NCI-H2227 (cell line): Measurements from ENCODE around the gene ELAPOR2.
A peak's percentile ranks its signal among the peaks of the same experiment; 100 is the strongest.
"Not testable (repeated sequence)": the region's sequence is repeated elsewhere in the genome, so short reads cannot be mapped to it uniquely, and the experiment has no call there.

Experiments used
- DNase-seq: peaks from one replicate; lab custom pipeline; 2025; ENCODE audit not compliant: unreplicated experiment; lab: John Stamatoyannopoulos, UW

The ELAPOR2 gene

GRCh38 chr7:87046456-87046855 lies 13.0 kb downstream of the ELAPOR2 start:
- no peak for DNase-seq

GRCh38 chr7:87044713-87045112 lies 14.7 kb downstream of the ELAPOR2 start:
- DNase-seq: not testable (repeated sequence)

- not testable (repeated sequence) for DNase-seq
These were observed 17.9 kb downstream of the ELAPOR2 start for GRCh38 chr7:87041586-87041985.

- peak; percentile 29 for DNase-seq
These were observed 19.7 kb downstream of the ELAPOR2 start for GRCh38 chr7:87039691-87040299.

- no peak for DNase-seq
These were observed 20.3 kb downstream of the ELAPOR2 start for GRCh38 chr7:87038993-87039690.

- DNase-seq: no peak
These were observed 22.5 kb downstream of the ELAPOR2 start for GRCh38 chr7:87036985-87037384.

GRCh38 chr7:87032604-87033339 lies 26.7 kb downstream of the ELAPOR2 start:
- no peak for DNase-seq

GRCh38 chr7:87029078-87029477 lies 30.4 kb downstream of the ELAPOR2 start:
- no peak for DNase-seq

- no peak for DNase-seq
These were observed 30.8 kb downstream of the ELAPOR2 start for GRCh38 chr7:87028636-87029035.

GRCh38 chr7:87027900-87028299 lies 31.6 kb downstream of the ELAPOR2 start:
- no peak for DNase-seq

GRCh38 chr7:87021285-87021684 lies 38.2 kb downstream of the ELAPOR2 start:
- no peak for DNase-seq

- DNase-seq: no peak
These were observed 42.8 kb downstream of the ELAPOR2 start for GRCh38 chr7:87016606-87017005.

GRCh38 chr7:87013840-87014190 lies 45.6 kb downstream of the ELAPOR2 start:
- no peak for DNase-seq

- no peak for DNase-seq
These were observed 46.2 kb downstream of the ELAPOR2 start for GRCh38 chr7:87013136-87013839.
